Brain microvascular endothelial cell (primary cell): ENCODE data around the gene SOS1.

Source experiments
- DNase-seq: peaks from one replicate; pipeline ENCODE4 v3.0.0-alpha.2; 2020
- H3K27ac ChIP-seq: fragments of 250-450 bp; sonication (Bioruptor Pico); 2 replicates; pipeline ENCODE4 v1.5.1; 2020; ENCODE audit warnings: mild to moderate bottlenecking, moderate library complexity
- H3K27me3 ChIP-seq: fragments of 250-450 bp; sonication (Bioruptor Pico); replicated peaks from 2 replicates; pipeline ENCODE4 v1.5.1; 2020; ENCODE audit warnings: mild to moderate bottlenecking
- H3K36me3 ChIP-seq: fragments of 250-450 bp; sonication (Bioruptor Pico); replicated peaks from 2 replicates; pipeline ENCODE4 v1.5.1; 2020; ENCODE audit warnings: mild to moderate bottlenecking
- H3K4me3 ChIP-seq: 2 replicates; pipeline ENCODE4 v1.5.1; 2011; ENCODE audit warnings: low read depth, mild to moderate bottlenecking, control low read depth, low read length, moderate library complexity
- CTCF ChIP-seq: IDR thresholded peaks from 2 replicates; pipeline ENCODE4 v1.5.1; 2011; ENCODE audit warnings: low read depth, mild to moderate bottlenecking, moderate library complexity, low read length, control low read depth, inconsistent platforms; ENCODE audit errors: missing control alignments
- in situ Hi-C: cut with HindIII; loops from 2 replicates; pipeline ENCODE4 v1.10.0; 2017; ENCODE audit warnings: low sequenced_read_pairs, low pct_ligation_motif_present

SOS1 gene

GRCh38 chr2:39124000-39124745 lies 3.3 kb upstream of the SOS1 start:
- TF ChIP-seq CTCF = peak; percentile 54
- DNase-seq = peak; percentile 90
- in situ Hi-C loops = no loop called here
- no peaks in the 10 kb centered on the region for H3K27me3 ChIP-seq
- peak overlapping the region; percentile 71 for H3K27ac ChIP-seq
- peak overlapping the region; percentile 92 for H3K4me3 ChIP-seq
- H3K36me3 ChIP-seq = no peaks in the 10 kb centered on the region

DNA sequence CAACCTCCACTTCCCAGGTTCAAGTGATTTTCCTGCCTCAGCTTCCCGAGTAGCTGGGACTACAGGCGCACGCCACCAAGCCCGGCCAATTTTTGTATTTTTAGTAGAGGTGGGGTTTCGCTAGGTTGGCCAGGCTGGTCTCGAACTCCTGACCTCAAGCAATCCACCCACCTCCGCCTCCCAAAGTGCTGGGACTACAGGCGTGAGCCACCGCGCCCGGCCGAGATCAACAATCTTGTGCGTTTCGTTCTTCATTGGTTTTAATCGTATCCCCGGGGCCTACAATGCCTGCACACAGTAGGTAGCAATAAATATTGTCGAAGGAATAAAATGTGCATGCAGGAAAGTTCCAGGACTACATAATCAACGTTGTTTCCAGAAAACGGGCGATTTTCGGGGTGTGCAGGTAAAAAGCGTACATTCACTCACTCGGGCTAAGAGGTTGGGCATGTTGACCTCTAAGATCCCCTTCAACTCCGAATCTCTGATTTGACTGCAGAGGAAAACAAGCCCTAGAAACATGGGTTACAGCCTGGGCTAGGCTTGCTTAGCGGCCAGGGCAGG lies 2.7 kb upstream of the SOS1 start:
- no peak for DNase-seq
- no peaks in the 10 kb centered on the region for H3K27me3 ChIP-seq
- peak overlapping the region; percentile 92 for H3K4me3 ChIP-seq
- no peak for TF ChIP-seq CTCF
- in situ Hi-C loops = no loop called here
- H3K27ac ChIP-seq = peak overlapping the region; percentile 71
- no peaks in the 10 kb centered on the region for H3K36me3 ChIP-seq

- no peak for DNase-seq
- Histone ChIP-seq H3K27ac (peak overlapping the region; percentile 84), H3K4me3 (peak overlapping the region; percentile 77), H3K36me3 (no peaks in the 10 kb centered on the region), H3K27me3 (no peaks in the 10 kb centered on the region)
- TF ChIP-seq CTCF = no peak
- in situ Hi-C loops = no loop called here
Measured at GRCh38 chr2:39121523-39122063, 742 bp upstream of the SOS1 start.

- H3K27me3 ChIP-seq = no peaks in the 10 kb centered on the region
- peak overlapping the region; percentile 84 for H3K27ac ChIP-seq
- DNase-seq = no peak
- in situ Hi-C loops = no loop called here
- H3K36me3 ChIP-seq = no peaks in the 10 kb centered on the region
- peak overlapping the region; percentile 77 for H3K4me3 ChIP-seq
- TF ChIP-seq CTCF = no peak
Measured at GRCh38 chr2:39120521-39120770, 405 bp downstream of the SOS1 start.

- no peak for TF ChIP-seq CTCF
Measured at GRCh38 chr2:39119732-39120520, 925 bp downstream of the SOS1 start.

More at GRCh38 chr2:39119732-39120520, 925 bp downstream of the SOS1 start:
- Histone ChIP-seq H3K27ac (peak overlapping the region; percentile 84), H3K4me3 (peak overlapping the region; percentile 77), H3K36me3 (no peaks in the 10 kb centered on the region), H3K27me3 (no peaks in the 10 kb centered on the region)
- no peak for DNase-seq
- in situ Hi-C loops = no loop called here
